HEK293 (cell line): ENCODE results near the gene NFKBIL1.

ENCODE experiments used
- CTCF ChIA-PET: fragments of 350-600 bp; formaldehyde crosslinking; extraction: SDS; loops from one replicate; lab custom pipeline; 2021; ENCODE audit warnings: antibody characterized with exemption; lab: Yijun Ruan, JAX
- POLR2A ChIA-PET: fragments of 300-600 bp; formaldehyde crosslinking; extraction: SDS; loops from one replicate; lab custom pipeline; 2020; ENCODE audit warnings: antibody characterized with exemption, inconsistent platforms; lab: Yijun Ruan, JAX
- H3K27ac ChIP-seq: fragments of 200-500 bp; sonication (Bioruptor generic); 2 replicates; pipeline ENCODE4 v1.5.1; 2014; ENCODE audit warnings: low read depth, low read length, control low read depth, inconsistent platforms; ENCODE audit errors: extremely low read depth
- H3K36me3 ChIP-seq, 2 experiments: fragments of 200-500 bp in 1 of 2; sonication (Bioruptor generic) in 1 of 2; 1 replicate in 1 of 2; 2 replicates in 1 of 2; pipeline ENCODE4 v1.5.1; 2014 to 2017; ENCODE audit warnings: inconsistent platforms in 2 of 2, low read length in 2 of 2; ENCODE audit not compliant: control insufficient read depth in 2 of 2, insufficient read depth in 1 of 2
- H3K4me1 ChIP-seq: fragments of 200-500 bp; sonication (Bioruptor generic); 2 replicates; pipeline ENCODE4 v1.5.1; 2014; ENCODE audit warnings: mild to moderate bottlenecking, low read length, inconsistent platforms; ENCODE audit not compliant: control insufficient read depth, insufficient read depth
- H3K4me3 ChIP-seq: 2 replicates; pipeline ENCODE4 v1.5.1; 2011; ENCODE audit warnings: low read depth, mild to moderate bottlenecking, control low read depth, low read length, moderate library complexity
- H3K9me3 ChIP-seq: fragments of 200-500 bp; sonication (Bioruptor generic); 2 replicates; pipeline ENCODE4 v1.5.1; 2014; ENCODE audit warnings: low read depth, low read length, inconsistent platforms; ENCODE audit not compliant: control insufficient read depth, insufficient read depth
- ATF2 ChIP-seq: fragments of 450-650 bp; formaldehyde crosslinking; IDR thresholded peaks from 2 replicates; pipeline ENCODE4 v1.5.1; 2016; ENCODE audit warnings: missing biosample characterization, missing genetic modification characterization, low read depth
- GFI1B ChIP-seq: fragments of 450-650 bp; formaldehyde crosslinking; IDR thresholded peaks from 2 replicates; pipeline ENCODE4 v1.5.1; 2016; ENCODE audit warnings: missing biosample characterization, missing genetic modification characterization
- KLF10 ChIP-seq: fragments of 450-650 bp; IDR thresholded peaks from 2 replicates; pipeline ENCODE4 v1.5.1; 2018; ENCODE audit warnings: missing biosample characterization, mild to moderate bottlenecking, missing genetic modification characterization
- MYNN ChIP-seq: fragments of 450-650 bp; formaldehyde crosslinking; IDR thresholded peaks from 2 replicates; pipeline ENCODE4 v1.5.1; 2016; ENCODE audit warnings: missing biosample characterization, missing genetic modification characterization, borderline replicate concordance
- ZNF132 ChIP-seq: fragments of 450-650 bp; formaldehyde crosslinking; IDR thresholded peaks from 2 replicates; pipeline ENCODE4 v1.5.1; 2017; ENCODE audit warnings: missing biosample characterization, missing genetic modification characterization, borderline replicate concordance
- ZNF148 ChIP-seq: fragments of 450-650 bp; formaldehyde crosslinking; IDR thresholded peaks from 2 replicates; pipeline ENCODE4 v1.5.0; 2017; ENCODE audit warnings: missing biosample characterization, missing genetic modification characterization, borderline replicate concordance
- ZNF202 ChIP-seq: fragments of 450-650 bp; formaldehyde crosslinking; IDR thresholded peaks from 2 replicates; pipeline ENCODE4 v1.5.1; 2016; ENCODE audit warnings: missing biosample characterization, missing genetic modification characterization, borderline replicate concordance
- ZNF302 ChIP-seq: fragments of 450-650 bp; formaldehyde crosslinking; IDR thresholded peaks from 2 replicates; pipeline ENCODE4 v1.5.1; 2016; ENCODE audit warnings: missing biosample characterization, missing genetic modification characterization, low read depth
- ZNF366 ChIP-seq: fragments of 450-650 bp; formaldehyde crosslinking; conservative IDR thresholded peaks from 2 replicates; pipeline ENCODE4 v1.5.1; 2016; ENCODE audit warnings: missing biosample characterization, missing genetic modification characterization
- ZNF423 ChIP-seq: fragments of 450-650 bp; formaldehyde crosslinking; IDR thresholded peaks from 2 replicates; pipeline ENCODE4 v1.5.1; 2016; ENCODE audit warnings: missing biosample characterization, missing genetic modification characterization
- ZNF529 ChIP-seq: fragments of 450-650 bp; formaldehyde crosslinking; IDR thresholded peaks from 2 replicates; pipeline ENCODE4 v1.5.1; 2017; ENCODE audit warnings: missing genetic modification characterization, missing biosample characterization; ENCODE audit not compliant: insufficient replicate concordance
- ZNF560 ChIP-seq: fragments of 450-650 bp; formaldehyde crosslinking; IDR thresholded peaks from 2 replicates; pipeline ENCODE4 v1.5.1; 2017; ENCODE audit warnings: missing biosample characterization, missing genetic modification characterization, borderline replicate concordance
- ZNF561 ChIP-seq: fragments of 450-650 bp; IDR thresholded peaks from 2 replicates; pipeline ENCODE4 v1.5.1; 2018; ENCODE audit warnings: missing biosample characterization, missing genetic modification characterization, borderline replicate concordance
- ZNF692 ChIP-seq: fragments of 450-650 bp; formaldehyde crosslinking; IDR thresholded peaks from 2 replicates; pipeline ENCODE4 v1.5.1; 2016; ENCODE audit warnings: missing biosample characterization, missing genetic modification characterization
- ZNF768 ChIP-seq: fragments of 450-650 bp; formaldehyde crosslinking; IDR thresholded peaks from 2 replicates; pipeline ENCODE4 v1.5.1; 2018; ENCODE audit warnings: missing biosample characterization, mild to moderate bottlenecking, missing genetic modification characterization
- ZNF830 ChIP-seq: fragments of 450-650 bp; IDR thresholded peaks from 2 replicates; pipeline ENCODE4 v1.5.0; 2018; ENCODE audit warnings: missing biosample characterization, missing genetic modification characterization, low read depth, mild to moderate bottlenecking, moderate library complexity
- ZSCAN4 ChIP-seq: fragments of 450-650 bp; formaldehyde crosslinking; IDR thresholded peaks from 2 replicates; pipeline ENCODE4 v1.5.1; 2017; ENCODE audit warnings: missing biosample characterization, missing genetic modification characterization
- ZSCAN5A ChIP-seq: fragments of 450-650 bp; formaldehyde crosslinking; IDR thresholded peaks from 2 replicates; pipeline ENCODE4 v1.5.1; 2016; ENCODE audit warnings: missing biosample characterization, missing genetic modification characterization
- TF ChIP-seq, protein P1 (sequence below): fragments of 450-650 bp; formaldehyde crosslinking; IDR thresholded peaks from 2 replicates; pipeline ENCODE4 v1.5.1; 2016; ENCODE audit warnings: missing biosample characterization, missing genetic modification characterization
- TF ChIP-seq, protein P2 (sequence below): fragments of 450-650 bp; formaldehyde crosslinking; IDR thresholded peaks from 2 replicates; pipeline ENCODE4 v1.5.1; 2016; ENCODE audit warnings: missing biosample characterization, missing genetic modification characterization

Gene NFKBIL1

DNA sequence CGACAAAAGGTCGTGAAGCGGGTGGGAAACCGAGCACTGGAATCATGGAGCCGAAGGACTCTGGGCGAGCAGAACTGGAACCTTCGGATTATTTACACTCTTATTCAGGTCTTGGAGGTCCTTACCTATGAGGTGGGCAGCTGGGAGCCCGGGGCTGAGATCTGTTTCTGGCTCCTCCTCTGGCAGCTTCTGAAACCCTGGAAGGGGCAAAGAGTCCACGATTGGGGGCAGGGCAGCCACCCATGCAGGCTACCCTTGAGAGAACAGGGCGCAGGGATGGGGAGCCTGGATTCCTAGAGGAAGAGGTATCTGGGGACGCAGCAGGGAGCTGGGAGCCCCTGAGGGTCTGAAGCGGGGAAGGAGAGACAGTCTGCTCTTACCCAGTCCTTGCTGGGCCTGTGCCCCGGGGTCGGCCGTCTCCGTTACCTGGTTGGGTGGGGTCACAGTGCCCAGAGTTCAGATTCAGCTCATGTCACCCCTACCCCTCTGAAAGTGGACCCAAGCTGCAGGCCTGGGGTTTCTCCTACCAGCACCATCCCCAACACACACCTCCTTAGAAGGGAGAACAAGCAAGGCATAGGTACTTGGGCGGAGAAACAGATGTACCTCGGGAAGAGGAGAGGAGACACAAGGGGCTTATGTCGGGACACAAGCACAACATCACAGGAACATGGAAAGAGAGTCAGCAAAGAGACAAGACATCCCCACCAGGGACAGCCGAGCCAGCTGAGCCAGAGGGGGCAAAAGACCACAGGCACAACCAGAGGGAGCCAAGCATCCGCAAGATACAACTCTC lies 34.2 kb downstream of the NFKBIL1 start:
- ChIA-PET POLR2A (interaction anchor here (0.6 to 2.1 kb wide), 11 partner anchors 8 to 249 kb away, joined by 3 to 7 read pairs (median 4); partner anchors contain the start of genes DDX39B, HSPA1B and PRRC2A), CTCF (interaction anchor here (0.6 to 18.7 kb wide), 16 partner anchors 8 to 1257 kb away, joined by 3 to 518 read pairs (median 4); partner anchors contain the start of genes AIF1, ATP6V1G2, LTA and NCR3)
- TF ChIP-seq KLF10 (tag by site-specific recombination) (no peak), ZNF202 (no peak), ZNF423 (tag by site-specific recombination) (no peak), ZNF529 (tag by site-specific recombination) (no peak), ZNF768 (tag by site-specific recombination) (no peak), ATF2 (tag by site-specific recombination) (no peak), ZNF366 (tag by site-specific recombination) (no peak), ZNF561 (tag by site-specific recombination) (no peak), MYNN (tag by site-specific recombination) (no peak), ZNF148 (no peak), ZSCAN4 (no peak), ZNF132 (no peak), ZSCAN5A (tag by site-specific recombination) (no peak), ZNF302 (no peak), GFI1B (tag by site-specific recombination) (no peak), ZNF560 (tag by site-specific recombination) (no peak), ZNF830 (tag by site-specific recombination) (no peak), ZNF692 (tag by site-specific recombination) (no peak)
- TF ChIP-seq, protein P1, sequence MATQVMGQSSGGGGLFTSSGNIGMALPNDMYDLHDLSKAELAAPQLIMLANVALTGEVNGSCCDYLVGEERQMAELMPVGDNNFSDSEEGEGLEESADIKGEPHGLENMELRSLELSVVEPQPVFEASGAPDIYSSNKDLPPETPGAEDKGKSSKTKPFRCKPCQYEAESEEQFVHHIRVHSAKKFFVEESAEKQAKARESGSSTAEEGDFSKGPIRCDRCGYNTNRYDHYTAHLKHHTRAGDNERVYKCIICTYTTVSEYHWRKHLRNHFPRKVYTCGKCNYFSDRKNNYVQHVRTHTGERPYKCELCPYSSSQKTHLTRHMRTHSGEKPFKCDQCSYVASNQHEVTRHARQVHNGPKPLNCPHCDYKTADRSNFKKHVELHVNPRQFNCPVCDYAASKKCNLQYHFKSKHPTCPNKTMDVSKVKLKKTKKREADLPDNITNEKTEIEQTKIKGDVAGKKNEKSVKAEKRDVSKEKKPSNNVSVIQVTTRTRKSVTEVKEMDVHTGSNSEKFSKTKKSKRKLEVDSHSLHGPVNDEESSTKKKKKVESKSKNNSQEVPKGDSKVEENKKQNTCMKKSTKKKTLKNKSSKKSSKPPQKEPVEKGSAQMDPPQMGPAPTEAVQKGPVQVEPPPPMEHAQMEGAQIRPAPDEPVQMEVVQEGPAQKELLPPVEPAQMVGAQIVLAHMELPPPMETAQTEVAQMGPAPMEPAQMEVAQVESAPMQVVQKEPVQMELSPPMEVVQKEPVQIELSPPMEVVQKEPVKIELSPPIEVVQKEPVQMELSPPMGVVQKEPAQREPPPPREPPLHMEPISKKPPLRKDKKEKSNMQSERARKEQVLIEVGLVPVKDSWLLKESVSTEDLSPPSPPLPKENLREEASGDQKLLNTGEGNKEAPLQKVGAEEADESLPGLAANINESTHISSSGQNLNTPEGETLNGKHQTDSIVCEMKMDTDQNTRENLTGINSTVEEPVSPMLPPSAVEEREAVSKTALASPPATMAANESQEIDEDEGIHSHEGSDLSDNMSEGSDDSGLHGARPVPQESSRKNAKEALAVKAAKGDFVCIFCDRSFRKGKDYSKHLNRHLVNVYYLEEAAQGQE (tag by site-specific recombination) = no peak
- TF ChIP-seq, protein P2, sequence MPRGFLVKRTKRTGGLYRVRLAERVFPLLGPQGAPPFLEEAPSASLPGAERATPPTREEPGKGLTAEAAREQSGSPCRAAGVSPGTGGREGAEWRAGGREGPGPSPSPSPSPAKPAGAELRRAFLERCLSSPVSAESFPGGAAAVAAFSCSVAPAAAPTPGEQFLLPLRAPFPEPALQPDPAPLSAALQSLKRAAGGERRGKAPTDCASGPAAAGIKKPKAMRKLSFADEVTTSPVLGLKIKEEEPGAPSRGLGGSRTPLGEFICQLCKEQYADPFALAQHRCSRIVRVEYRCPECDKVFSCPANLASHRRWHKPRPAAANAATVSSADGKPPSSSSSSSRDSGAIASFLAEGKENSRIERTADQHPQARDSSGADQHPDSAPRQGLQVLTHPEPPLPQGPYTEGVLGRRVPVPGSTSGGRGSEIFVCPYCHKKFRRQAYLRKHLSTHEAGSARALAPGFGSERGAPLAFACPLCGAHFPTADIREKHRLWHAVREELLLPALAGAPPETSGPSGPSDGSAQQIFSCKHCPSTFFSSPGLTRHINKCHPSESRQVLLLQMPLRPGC = no peak
- H3K9me3 ChIP-seq = no peaks in the 10 kb centered on the region
- H3K4me3 ChIP-seq = peak overlapping the region; percentile 44
- no peak overlapping the region for H3K27ac ChIP-seq
- no peaks in the 10 kb centered on the region for H3K36me3 ChIP-seq
- H3K4me1 ChIP-seq = peaks cover 4% of the 10 kb centered on the region; the same call in 1 of the 2 replicates
